Endometrium (tissue), 2 donors: ENCODE data around the gene IFNL3.
"Not testable (repeated sequence)": the region's sequence is repeated elsewhere in the genome, so short reads cannot be mapped to it uniquely, and the experiment has no call there.

Source experiments
- FAIRE-seq: peaks from 2 replicates; lab custom pipeline; 2012; peaks lifted over from hg19 to GRCh38; lab: Jason Lieb, UNC
- donor health status: control.
- donor health status: control.

Gene IFNL3

GRCh38 chr19:39252458-39252857 is 7.7 kb upstream of the IFNL3 start:
- FAIRE-seq = no peak

GRCh38 chr19:39251846-39252245 is 7.0 kb upstream of the IFNL3 start:
- FAIRE-seq = no peak

GRCh38 chr19:39251081-39251480 is 6.3 kb upstream of the IFNL3 start:
- no peak for FAIRE-seq

DNA sequence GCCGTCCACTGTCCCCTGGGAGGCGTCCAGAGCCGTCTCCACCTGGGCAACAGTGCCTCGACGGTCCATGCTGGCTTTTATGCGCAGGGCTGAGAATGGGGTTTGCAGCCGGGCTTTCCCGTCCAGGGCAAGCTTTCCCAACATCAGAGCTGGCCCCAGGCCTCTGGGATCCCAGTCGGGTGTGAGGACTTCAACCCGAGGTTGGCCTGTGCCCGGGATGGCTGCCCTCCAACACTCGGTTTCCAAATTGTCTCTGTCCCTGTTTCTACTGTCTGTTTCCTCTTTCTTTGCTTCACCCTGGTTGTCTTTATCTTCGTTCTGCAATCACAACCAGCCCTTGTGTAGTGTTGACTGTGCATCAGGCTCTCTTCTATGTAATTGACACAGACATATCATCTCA is 4.0 kb upstream of the IFNL3 start, which contains the start of gene IFNL4:
Gene IFNL4 (minus strand): TSS at position 51 of the 400 bp plus-strand sequence.
- no peak for FAIRE-seq

DNA sequence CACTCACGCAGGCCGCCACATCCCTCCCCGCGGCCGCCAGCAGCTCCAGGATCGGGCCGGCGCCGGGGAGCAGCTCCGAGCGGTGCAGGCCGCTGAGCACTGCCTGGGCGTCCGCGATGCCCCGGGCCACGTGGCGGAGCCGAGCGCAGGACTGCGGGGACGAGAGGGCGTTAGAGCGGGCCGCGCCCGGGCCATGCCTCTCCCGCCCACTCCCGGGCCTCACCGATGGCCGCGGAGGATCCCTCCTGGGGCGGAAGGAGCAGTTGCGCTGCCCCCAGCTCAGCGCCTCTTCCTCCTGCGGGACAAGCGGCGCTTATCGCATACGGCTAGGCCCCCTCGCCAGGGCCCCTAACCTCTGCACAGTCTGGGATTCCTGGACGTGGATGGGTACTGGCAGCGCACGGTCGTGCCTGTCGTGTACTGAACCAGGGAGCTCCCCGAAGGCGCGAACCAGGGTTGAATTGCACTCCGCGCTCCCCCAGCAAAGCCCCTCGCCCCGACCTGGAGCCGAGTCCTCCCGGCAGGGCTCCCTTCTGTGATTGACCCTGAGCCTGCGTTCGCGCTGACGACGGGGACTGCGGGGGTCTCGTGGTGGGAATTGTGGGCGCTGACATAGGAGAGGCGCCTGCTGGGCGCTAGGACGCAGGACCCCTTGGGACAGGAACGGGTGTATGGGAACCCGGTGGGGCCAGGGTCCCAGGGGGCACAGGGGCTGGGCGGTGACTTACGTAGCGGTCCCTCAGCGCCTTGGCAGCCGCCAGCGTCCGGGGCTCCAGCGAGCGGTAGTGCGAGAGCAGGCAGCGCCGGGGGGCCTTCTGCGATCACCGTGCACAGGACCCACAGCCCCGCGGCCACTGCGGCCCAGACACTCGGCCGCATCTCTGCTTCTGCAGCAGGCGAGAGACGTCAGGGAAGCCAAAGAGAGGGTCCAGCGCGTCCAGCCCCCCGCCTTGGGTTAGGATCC is 3.2 kb upstream of the IFNL3 start:
- no peak for FAIRE-seq

- FAIRE-seq = no peak
Observed at GRCh38 chr19:39246951-39247669, 2.3 kb upstream of the IFNL3 start.

- FAIRE-seq = not testable (repeated sequence)
Observed at GRCh38 chr19:39245166-39245565, 360 bp upstream of the IFNL3 start.

GRCh38 chr19:39243741-39244140 is 1.1 kb downstream of the IFNL3 start:
- not testable (repeated sequence) for FAIRE-seq

GRCh38 chr19:39240421-39240820 is 4.4 kb downstream of the IFNL3 start:
- no peak for FAIRE-seq

- no peak for FAIRE-seq
Observed at GRCh38 chr19:39238944-39239343, 5.9 kb downstream of the IFNL3 start.

- FAIRE-seq = no peak
Observed at GRCh38 chr19:39238209-39238608, 6.6 kb downstream of the IFNL3 start.

- FAIRE-seq = no peak
Observed at GRCh38 chr19:39237200-39238184, 7.3 kb downstream of the IFNL3 start.

DNA sequence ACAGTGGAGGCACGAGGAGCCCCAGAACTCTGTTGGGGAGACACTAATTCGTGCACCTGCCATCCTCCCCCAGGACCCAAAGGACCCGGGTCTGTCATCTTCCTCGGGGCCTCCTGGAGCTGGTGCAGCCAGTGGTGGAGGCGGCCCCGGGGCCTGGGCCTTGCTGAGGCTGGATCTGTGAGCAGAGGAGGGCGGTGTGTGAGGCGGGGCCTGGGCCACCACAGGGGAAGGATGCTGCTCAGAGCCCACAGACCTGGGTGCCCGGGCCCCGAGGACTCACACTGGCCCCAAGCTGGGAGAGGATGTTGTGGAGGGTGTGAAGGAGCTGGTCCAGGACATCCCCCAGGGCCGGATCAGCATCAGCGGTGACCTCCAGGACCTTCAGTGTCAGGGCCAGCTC is 8.3 kb downstream of the IFNL3 start:
- FAIRE-seq = no peak

DNA sequence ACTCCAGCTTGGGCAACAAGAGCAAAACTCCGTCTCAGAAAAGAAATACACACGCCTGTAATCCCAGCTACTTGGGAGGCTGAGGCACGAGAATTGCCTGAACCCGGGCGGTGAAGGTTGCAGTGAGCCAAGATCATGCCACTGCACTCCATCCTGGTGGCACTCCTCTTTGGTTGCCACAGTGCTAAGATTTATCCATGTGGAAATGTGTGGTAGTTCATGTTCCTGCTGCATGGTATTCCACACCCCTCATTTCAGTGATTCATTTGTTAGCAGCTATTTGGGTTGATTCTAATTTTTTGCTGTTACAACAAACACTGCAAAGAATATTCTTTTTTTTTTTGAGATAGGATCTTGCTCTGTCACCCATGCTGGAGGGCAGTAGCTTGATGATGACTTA is 12.1 kb downstream of the IFNL3 start:
- no peak for FAIRE-seq

DNA sequence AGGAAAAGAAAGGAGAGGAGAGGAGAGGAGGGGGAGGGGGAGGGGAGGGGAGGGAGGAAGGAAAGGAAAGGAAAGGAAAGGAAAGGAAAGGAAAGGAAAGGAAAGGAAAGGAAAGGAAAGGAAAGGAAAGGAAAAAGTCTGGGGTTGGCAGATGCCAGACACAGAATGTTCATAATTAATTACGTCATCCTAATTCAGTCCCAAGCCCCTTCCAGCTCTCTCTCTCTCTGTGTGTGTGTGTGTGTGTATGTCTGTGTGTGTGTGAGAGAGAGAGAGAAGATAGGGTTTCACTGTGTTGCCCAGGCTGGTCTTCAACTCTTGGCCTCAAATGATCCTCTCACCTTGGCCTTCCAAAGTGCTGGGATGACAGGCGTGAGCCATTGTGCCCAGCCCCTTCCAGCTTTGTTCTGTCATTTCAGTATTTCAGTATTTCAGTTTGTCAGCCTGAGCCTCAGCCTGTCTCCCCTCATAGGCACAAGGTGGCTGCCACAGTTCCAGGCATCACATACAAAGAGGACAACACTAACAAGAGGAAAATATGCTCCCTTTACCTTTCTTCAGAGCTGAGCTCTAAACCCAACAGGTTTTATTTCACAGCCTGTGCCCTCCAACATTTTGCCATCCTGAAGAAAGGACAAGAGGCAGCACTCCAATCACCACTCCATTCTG is 14.6 kb downstream of the IFNL3 start:
- no peak for FAIRE-seq

DNA sequence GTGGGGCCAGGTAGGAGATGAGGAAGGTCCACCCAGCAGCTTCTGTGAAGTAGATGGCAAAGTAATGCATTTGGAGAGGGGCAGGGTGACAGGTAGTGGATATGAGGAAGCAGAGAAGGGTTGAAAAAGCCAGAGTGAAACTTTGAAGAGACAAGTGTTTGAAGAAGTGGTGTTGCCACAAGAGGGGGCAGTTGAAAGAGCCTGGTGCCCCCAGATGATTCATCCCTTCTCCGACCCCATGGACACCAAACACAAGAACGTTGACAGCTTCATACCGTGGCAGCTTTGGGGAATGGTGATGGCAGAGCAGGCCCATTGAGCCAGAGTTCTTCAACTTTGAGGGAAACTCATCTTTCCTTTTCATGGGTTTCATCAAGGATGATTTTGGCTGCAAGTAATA is 19.9 kb downstream of the IFNL3 start:
- no peak for FAIRE-seq

DNA sequence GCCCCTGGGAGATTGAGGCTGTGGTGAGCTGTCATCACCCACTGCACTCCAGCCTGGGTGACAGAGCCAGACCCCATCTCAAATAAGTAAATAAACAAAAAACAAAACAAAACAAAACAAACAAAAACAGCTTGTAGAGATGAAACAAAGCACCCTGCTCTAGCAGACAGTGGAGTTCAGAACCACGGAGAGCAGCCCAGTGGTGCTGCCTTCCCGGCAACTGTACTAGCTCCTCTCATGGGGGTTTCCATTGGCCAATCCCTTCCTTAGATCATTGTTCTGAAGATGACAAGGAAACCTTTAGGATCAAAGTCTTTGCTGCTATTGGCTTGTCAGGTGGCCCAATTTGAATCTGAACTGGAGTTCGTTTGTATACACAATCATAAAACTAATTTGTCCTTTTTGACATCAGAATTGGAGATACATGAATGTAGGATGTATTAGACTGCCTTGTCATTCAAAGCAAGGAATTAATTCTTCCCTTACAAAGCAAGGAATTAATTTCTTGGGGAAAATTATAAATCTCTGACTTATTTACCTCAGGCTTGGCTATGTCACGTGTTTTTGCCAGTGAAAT is 21.0 kb downstream of the IFNL3 start:
- FAIRE-seq = no peak

GRCh38 chr19:39219108-39219507 is 25.7 kb downstream of the IFNL3 start:
- not testable (repeated sequence) for FAIRE-seq

- FAIRE-seq = no peak
Observed at GRCh38 chr19:39218230-39219007, 26.4 kb downstream of the IFNL3 start.

DNA sequence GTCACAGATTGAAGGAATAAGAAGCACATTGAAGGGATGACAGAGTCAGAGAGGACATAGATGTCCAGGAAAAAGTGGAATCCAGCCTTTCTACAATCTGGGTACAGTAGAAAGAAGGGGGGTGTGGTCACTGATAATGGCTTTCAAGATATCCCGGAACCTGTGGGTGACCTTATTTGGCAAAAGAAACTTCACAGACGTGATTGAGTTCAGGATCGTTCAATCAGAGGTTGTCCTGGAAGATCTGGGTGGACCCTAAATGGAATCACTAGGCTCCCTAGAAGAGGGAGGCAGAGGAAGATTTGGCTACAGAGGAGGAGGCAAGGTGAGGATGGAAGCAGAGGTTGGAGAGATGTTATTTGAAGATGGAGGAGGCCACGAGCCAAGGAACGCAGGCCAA is 27.7 kb downstream of the IFNL3 start:
- FAIRE-seq = no peak
